Activated B cell treated with CpG ODN at 0.5 μM for 24 hours (primary cell): ENCODE data around the gene CDCA7L. TPM values are rescaled to one million over a fixed set of nuclear protein-coding genes. Genes with fewer than 3 reads are reported as not detected.
"Not testable (repeated sequence)": the region's sequence is repeated elsewhere in the genome, so short reads cannot be mapped to it uniquely, and the experiment has no call there.

Experiments used
- ATAC-seq: fragments of 200-7000 bp; cut with Tn5 transposase; one replicate; pipeline ENCODE4 v1.10.0; 2021; ENCODE audit warnings: low read depth, mild to moderate bottlenecking, moderate library complexity
- CTCF ChIA-PET: fragments of 350-600 bp; sonication (Branson Sonifier 250); formaldehyde crosslinking; loops from one replicate; lab custom pipeline; 2021; ENCODE audit warnings: antibody characterized with exemption; lab: Charles Lee
- POLR2A ChIA-PET: fragments of 350-600 bp; sonication (Branson Sonifier 250); formaldehyde crosslinking; loops from one replicate; lab custom pipeline; 2021; ENCODE audit warnings: antibody characterized with exemption; lab: Charles Lee
- DNase-seq: peaks from one replicate; pipeline ENCODE4 v3.0.0; 2022
- H3K27ac Mint-ChIP-seq: one replicate; pipeline ENCODE4 v1.8.0; 2020; ENCODE audit warnings: mixed read lengths
- H3K27me3 Mint-ChIP-seq: one replicate; pipeline ENCODE4 v1.8.0; 2021; ENCODE audit warnings: mixed read lengths
- H3K36me3 Mint-ChIP-seq: one replicate; pipeline ENCODE4 v1.8.0; 2021; ENCODE audit warnings: low read depth, mixed read lengths
- H3K4me1 Mint-ChIP-seq: one replicate; pipeline ENCODE4 v1.8.0; 2021; ENCODE audit warnings: mixed read lengths
- H3K4me3 Mint-ChIP-seq: one replicate; pipeline ENCODE4 v1.8.0; 2020; ENCODE audit warnings: mild to moderate bottlenecking, mixed read lengths
- H3K9me3 Mint-ChIP-seq: one replicate; pipeline ENCODE4 v1.8.0; 2020; ENCODE audit warnings: mixed read lengths
- CTCF ChIP-seq: fragments of 200-600 bp; IDR thresholded peaks from one replicate; pipeline ENCODE4 v1.8.0; 2022; ENCODE audit warnings: antibody characterized with exemption, mild to moderate bottlenecking
- intact Hi-C: fragments of 100-400 bp; cut with micrococcal nuclease; formaldehyde crosslinking; loops from one replicate; pipeline ENCODE4 v1.15.1; 2024
- total RNA-seq: library from RNA; stranded (reverse); gene quantifications from 2 replicates; pipeline ENCODE4 v1.2.3, GENCODE V29; 2022

The CDCA7L gene
- total RNA-seq, 1 donor from 2014 or later: 69.8 TPM

- H3K27ac Mint-ChIP-seq: no peak overlapping the region
- CTCF ChIA-PET: no interaction called here
Measured at GRCh38 chr7:21867816-21868575, 77.7 kb downstream of the CDCA7L start.

GRCh38 chr7:21867226-21867625 is 78.5 kb downstream of the CDCA7L start:
- ATAC-seq (no peak), DNase-seq (no peak)
- ChIA-PET POLR2A (no interaction called here), CTCF (no interaction called here)
- no peak for TF ChIP-seq CTCF
- Mint-ChIP-seq H3K27me3 (no peaks in the 10 kb centered on the region), H3K36me3 (no peaks in the 10 kb centered on the region), H3K4me1 (peaks cover 2% of the 10 kb centered on the region), H3K4me3 (no peak overlapping the region), H3K27ac (no peak overlapping the region), H3K9me3 (no peaks in the 10 kb centered on the region)
- intact Hi-C loops: no loop called here

More at GRCh38 chr7:21867816-21868575, 77.7 kb downstream of the CDCA7L start:
- no peak for DNase-seq
- intact Hi-C loops: no loop called here
- no peak for ATAC-seq
- TF ChIP-seq CTCF: no peak
- Mint-ChIP-seq H3K4me1 (peaks cover 2% of the 10 kb centered on the region), H3K9me3 (no peaks in the 10 kb centered on the region), H3K4me3 (no peak overlapping the region), H3K27me3 (no peaks in the 10 kb centered on the region), H3K36me3 (peaks cover 3% of the 10 kb centered on the region)
- POLR2A ChIA-PET: interaction anchor here (0.6 kb wide), 1 partner anchor 184 kb away, joined by 3 read pairs; no protein-coding TSS in a partner anchor

- TF ChIP-seq CTCF: no peak
- Mint-ChIP-seq H3K4me3 (no peak overlapping the region), H3K4me1 (peaks cover 2% of the 10 kb centered on the region), H3K27me3 (no peaks in the 10 kb centered on the region), H3K36me3 (no peaks in the 10 kb centered on the region), H3K9me3 (no peaks in the 10 kb centered on the region), H3K27ac (no peak overlapping the region)
- intact Hi-C loops: no loop called here
- CTCF ChIA-PET: no interaction called here
- ATAC-seq (no peak), DNase-seq (no peak)
- POLR2A ChIA-PET: no interaction called here
Measured at GRCh38 chr7:21866731-21867130, 79.0 kb downstream of the CDCA7L start.

GRCh38 chr7:21865631-21866204 is 80.0 kb downstream of the CDCA7L start:
- CTCF ChIA-PET, H3K27ac Mint-ChIP-seq, H3K36me3 Mint-ChIP-seq, intact Hi-C loops, H3K27me3 Mint-ChIP-seq, H3K4me3 Mint-ChIP-seq, DNase-seq, POLR2A ChIA-PET, ATAC-seq, H3K9me3 Mint-ChIP-seq, H3K4me1 Mint-ChIP-seq: not testable (repeated sequence)

- DNase-seq (no peak), ATAC-seq (no peak)
- ChIA-PET CTCF (no interaction called here), POLR2A (no interaction called here)
- Mint-ChIP-seq H3K9me3 (no peaks in the 10 kb centered on the region), H3K27ac (no peak overlapping the region), H3K27me3 (no peaks in the 10 kb centered on the region), H3K36me3 (no peaks in the 10 kb centered on the region), H3K4me1 (peaks cover 7% of the 10 kb centered on the region), H3K4me3 (no peak overlapping the region)
- intact Hi-C loops: no loop called here
- no peak for TF ChIP-seq CTCF
Measured at GRCh38 chr7:21851559-21851967, 94.1 kb downstream of the CDCA7L start.
